Omental fat pad (tissue), 4 donors: ENCODE results near the gene CAD. TPM values are rescaled to one million over a fixed set of nuclear protein-coding genes. Genes with fewer than 3 reads are reported as not detected.

Experiments used
- ATAC-seq: fragments of 150-250 bp; one replicate; pipeline ENCODE4 v1.9.1; 2016; ENCODE audit warnings: mild to moderate bottlenecking, moderate library complexity; ENCODE audit not compliant: low FRiP score
- DNase-seq: peaks from one replicate; pipeline ENCODE4 v3.0.0-alpha.2; 2019; ENCODE audit warnings: low spot score
- total RNA-seq, 4 donors: library from RNA; depleted of rRNA; stranded (reverse); fragments of >200 nt; gene quantifications; one replicate each; pipeline ENCODE4 v1.1.0, GENCODE V29; 2016
- TF ChIP-seq, protein P1 (sequence below), 3 donors: fragments of 450-650 bp; IDR thresholded peaks; one replicate each; pipeline ENCODE4 v1.5.1; 2016 to 2017; ENCODE audit warnings: antibody characterized with exemption in 3 of 3, mild to moderate bottlenecking in 3 of 3, moderate library complexity in 2 of 3

CAD gene
- total RNA-seq, 4 donors from 2014 or later = 14.6 to 29.3 (median 24.7) TPM

DNA sequence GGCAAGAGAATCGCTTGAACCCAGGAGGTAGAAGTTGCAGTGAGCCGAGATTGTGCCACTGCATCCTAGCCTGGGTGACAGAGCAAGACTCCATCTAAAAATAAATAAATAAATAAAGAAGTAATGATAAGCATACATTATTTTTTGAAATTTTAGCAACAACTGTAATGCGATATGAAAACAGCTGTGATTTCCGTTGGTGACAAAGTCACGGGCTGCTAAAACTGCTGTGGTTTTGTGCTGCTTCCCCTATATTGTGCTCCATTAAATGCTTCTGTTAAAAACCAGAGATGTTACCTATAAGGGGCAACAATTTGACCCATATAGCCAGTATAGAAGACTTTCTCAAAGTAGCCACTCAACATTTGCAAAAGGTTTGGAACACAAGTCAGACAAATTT, 73.4 kb downstream of the CAD start:
- ATAC-seq (no peak), DNase-seq (no peak)
- TF ChIP-seq, protein P1, sequence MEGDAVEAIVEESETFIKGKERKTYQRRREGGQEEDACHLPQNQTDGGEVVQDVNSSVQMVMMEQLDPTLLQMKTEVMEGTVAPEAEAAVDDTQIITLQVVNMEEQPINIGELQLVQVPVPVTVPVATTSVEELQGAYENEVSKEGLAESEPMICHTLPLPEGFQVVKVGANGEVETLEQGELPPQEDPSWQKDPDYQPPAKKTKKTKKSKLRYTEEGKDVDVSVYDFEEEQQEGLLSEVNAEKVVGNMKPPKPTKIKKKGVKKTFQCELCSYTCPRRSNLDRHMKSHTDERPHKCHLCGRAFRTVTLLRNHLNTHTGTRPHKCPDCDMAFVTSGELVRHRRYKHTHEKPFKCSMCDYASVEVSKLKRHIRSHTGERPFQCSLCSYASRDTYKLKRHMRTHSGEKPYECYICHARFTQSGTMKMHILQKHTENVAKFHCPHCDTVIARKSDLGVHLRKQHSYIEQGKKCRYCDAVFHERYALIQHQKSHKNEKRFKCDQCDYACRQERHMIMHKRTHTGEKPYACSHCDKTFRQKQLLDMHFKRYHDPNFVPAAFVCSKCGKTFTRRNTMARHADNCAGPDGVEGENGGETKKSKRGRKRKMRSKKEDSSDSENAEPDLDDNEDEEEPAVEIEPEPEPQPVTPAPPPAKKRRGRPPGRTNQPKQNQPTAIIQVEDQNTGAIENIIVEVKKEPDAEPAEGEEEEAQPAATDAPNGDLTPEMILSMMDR (IDR thresholded peaks at IDR 0.05) = no peak

DNA sequence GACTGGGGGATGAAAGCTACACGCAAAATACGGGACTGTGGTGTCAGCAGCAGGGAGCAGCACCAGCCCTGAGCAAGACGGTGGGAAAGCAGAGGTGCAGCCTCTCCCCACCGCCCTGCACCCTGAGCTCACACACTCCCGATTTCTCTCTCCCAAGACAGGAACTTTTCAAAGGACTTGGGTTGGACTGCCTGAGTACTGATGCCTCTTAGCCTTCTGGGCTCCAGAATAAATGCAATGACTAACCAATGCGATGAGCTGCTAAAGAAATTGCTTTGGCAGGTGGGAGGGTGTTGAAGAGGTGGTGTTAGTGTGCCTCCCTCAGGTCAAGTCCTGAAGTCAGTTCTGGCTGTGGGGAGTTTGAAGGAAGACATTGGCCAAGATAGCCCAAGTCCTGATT, 74.7 kb downstream of the CAD start:
- TF ChIP-seq, protein P1 (IDR thresholded peaks at IDR 0.05) = no peak
- ATAC-seq (no peak), DNase-seq (no peak)

Other genes with a start within 250 kb of the CAD start
- gene MAPRE3, start 246.7 kb upstream of the CAD start, total RNA-seq = 10 to 100 TPM; 11.5 to 24.2 (median 12.3) TPM
- 10 to 100 TPM; 52.4 to 76.0 (median 64.7) TPM for gene TMEM214, start 184.4 kb upstream of the CAD start, total RNA-seq
- gene AGBL5, start 165.7 kb upstream of the CAD start, total RNA-seq = 10 to 100 TPM in 2 of 4 donors, 1 to 10 TPM in 2; 6.8 to 14.4 (median 10.3) TPM
- gene OST4, start 145.7 kb upstream of the CAD start, total RNA-seq = 100 to 1,000 TPM; 221 to 396 (median 282) TPM
- gene EMILIN1, start 138.8 kb upstream of the CAD start, total RNA-seq = 10 to 100 TPM; 27.5 to 62.7 (median 41.2) TPM
- 1 to 10 TPM; 1.6 to 3.3 (median 2.1) TPM for gene KHK, start 130.6 kb upstream of the CAD start, total RNA-seq
- gene CGREF1, start 98.2 kb upstream of the CAD start, total RNA-seq = 1 to 10 TPM; 1.3 to 9.3 (median 5.5) TPM
- 1 to 10 TPM in 1 of 4 donors, under 1 TPM in 2, not detected in 1; 0.50 to 1.1 (median 0.65) TPM for gene ABHD1, start 93.6 kb upstream of the CAD start, total RNA-seq
- 10 to 100 TPM; 60.7 to 76.5 (median 65.7) TPM for gene PREB, start 82.7 kb upstream of the CAD start, total RNA-seq
- gene PRR30, start 78.0 kb upstream of the CAD start, total RNA-seq = not detected
- under 1 TPM in 2 of 4 donors, not detected in 2; 0.12 to 0.56 TPM for gene TCF23, start 68.4 kb upstream of the CAD start, total RNA-seq
- 100 to 1,000 TPM; 114 to 197 (median 157) TPM for gene ATRAID, start 5.3 kb upstream of the CAD start, total RNA-seq
- gene SLC5A6, start 5.1 kb upstream of the CAD start, total RNA-seq = 100 to 1,000 TPM in 1 of 4 donors, 10 to 100 TPM in 3; 37.4 to 106 (median 83.6) TPM
- not detected for gene SLC30A3, start 45.7 kb downstream of the CAD start, total RNA-seq
- gene DNAJC5G, start 58.1 kb downstream of the CAD start, total RNA-seq = under 1 TPM in 1 of 4 donors, not detected in 3; 0.79 TPM
- gene TRIM54, start 65.1 kb downstream of the CAD start, total RNA-seq = 1 to 10 TPM in 1 of 4 donors, not detected in 3; 2.5 TPM
- gene UCN, start 91.1 kb downstream of the CAD start, total RNA-seq = 1 to 10 TPM; 1.4 to 4.9 (median 2.3) TPM
- gene MPV17, start 105.7 kb downstream of the CAD start, total RNA-seq = 10 to 100 TPM; 63.0 to 97.8 (median 77.2) TPM
- 10 to 100 TPM; 24.8 to 76.1 (median 34.8) TPM for gene GTF3C2, start 139.4 kb downstream of the CAD start, total RNA-seq
- 10 to 100 TPM; 33.4 to 53.0 (median 42.5) TPM for gene EIF2B4, start 153.0 kb downstream of the CAD start, total RNA-seq
- 100 to 1,000 TPM in 3 of 4 donors, 10 to 100 TPM in 1; 92.6 to 116 (median 105) TPM for gene SNX17, start 153.2 kb downstream of the CAD start, total RNA-seq
- gene ZNF513, start 163.4 kb downstream of the CAD start, total RNA-seq = 10 to 100 TPM in 2 of 4 donors, 1 to 10 TPM in 2; 8.2 to 17.2 (median 11.1) TPM
- 10 to 100 TPM; 44.6 to 71.9 (median 60.4) TPM for gene PPM1G, start 192.2 kb downstream of the CAD start, total RNA-seq
- gene NRBP1, start 211.3 kb downstream of the CAD start, total RNA-seq = 10 to 100 TPM; 65.6 to 75.5 (median 71.8) TPM
- gene KRTCAP3, start 225.0 kb downstream of the CAD start, total RNA-seq = 1 to 10 TPM in 2 of 4 donors, under 1 TPM in 1, not detected in 1; 0.75 to 1.8 (median 1.3) TPM